ENCODE results near the gene CFAP46. TPM values are rescaled to one million over a fixed set of nuclear protein-coding genes. Genes with fewer than 3 reads are reported as not detected.

The CFAP46 gene
- total and polyA plus RNA-seq, 9 donors: 0.22 to 1.1 (median 0.61) TPM

DNA sequence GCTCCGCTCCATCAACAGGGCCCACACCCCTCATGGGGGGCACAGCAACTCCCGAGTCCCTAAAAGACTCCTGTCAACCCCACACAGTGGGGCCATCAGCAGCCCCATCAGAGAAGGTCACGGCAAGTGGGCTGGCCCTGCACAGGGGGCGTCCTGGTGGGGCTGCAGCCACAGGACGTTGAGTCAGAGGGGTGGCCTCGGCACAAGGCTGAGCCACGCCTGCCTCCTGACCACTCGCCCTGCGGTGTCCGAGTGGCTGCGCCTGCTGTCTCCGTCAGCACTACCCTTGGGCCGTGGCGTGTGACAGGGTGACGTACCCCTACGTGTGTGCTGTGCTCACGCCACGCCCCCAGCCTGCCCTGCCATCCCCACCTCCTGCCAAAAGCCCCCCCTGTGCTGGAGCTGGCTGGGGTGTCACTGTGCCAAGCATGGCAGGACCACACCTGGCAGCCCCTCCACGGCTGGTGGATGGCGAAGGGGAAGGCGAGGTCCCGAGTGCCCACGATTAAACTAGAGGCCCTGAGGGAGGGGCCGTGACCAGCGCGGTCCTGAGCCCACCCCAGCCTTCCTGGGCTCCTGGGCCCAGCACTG is 130.4 kb downstream of the CFAP46 start:
- H3K27me3 ChIP-seq (ENCODE audit: control insufficient read depth, insufficient read depth, low read length): peaks cover 27% of the 10 kb centered on the region
- H3K4me3 ChIP-seq (ENCODE audit: low read length): no peak overlapping the region
- no peak for DNase-seq
- WGBS (ENCODE audit: insufficient coverage): 90% methylated on average over 23 of the region's 26 CpGs
- no peaks in the 10 kb centered on the region for H3K4me1 ChIP-seq (ENCODE audit: control insufficient read depth, insufficient read depth, low read length)
- no peaks in the 10 kb centered on the region for H3K9me3 ChIP-seq (replicated peaks; ENCODE audit: control insufficient read depth, low read depth, low read length)
- no peaks in the 10 kb centered on the region for H3K36me3 ChIP-seq (ENCODE audit: control insufficient read depth, insufficient read depth, low read length)
- no peak overlapping the region for H3K27ac ChIP-seq (ENCODE audit: low read length)

DNA sequence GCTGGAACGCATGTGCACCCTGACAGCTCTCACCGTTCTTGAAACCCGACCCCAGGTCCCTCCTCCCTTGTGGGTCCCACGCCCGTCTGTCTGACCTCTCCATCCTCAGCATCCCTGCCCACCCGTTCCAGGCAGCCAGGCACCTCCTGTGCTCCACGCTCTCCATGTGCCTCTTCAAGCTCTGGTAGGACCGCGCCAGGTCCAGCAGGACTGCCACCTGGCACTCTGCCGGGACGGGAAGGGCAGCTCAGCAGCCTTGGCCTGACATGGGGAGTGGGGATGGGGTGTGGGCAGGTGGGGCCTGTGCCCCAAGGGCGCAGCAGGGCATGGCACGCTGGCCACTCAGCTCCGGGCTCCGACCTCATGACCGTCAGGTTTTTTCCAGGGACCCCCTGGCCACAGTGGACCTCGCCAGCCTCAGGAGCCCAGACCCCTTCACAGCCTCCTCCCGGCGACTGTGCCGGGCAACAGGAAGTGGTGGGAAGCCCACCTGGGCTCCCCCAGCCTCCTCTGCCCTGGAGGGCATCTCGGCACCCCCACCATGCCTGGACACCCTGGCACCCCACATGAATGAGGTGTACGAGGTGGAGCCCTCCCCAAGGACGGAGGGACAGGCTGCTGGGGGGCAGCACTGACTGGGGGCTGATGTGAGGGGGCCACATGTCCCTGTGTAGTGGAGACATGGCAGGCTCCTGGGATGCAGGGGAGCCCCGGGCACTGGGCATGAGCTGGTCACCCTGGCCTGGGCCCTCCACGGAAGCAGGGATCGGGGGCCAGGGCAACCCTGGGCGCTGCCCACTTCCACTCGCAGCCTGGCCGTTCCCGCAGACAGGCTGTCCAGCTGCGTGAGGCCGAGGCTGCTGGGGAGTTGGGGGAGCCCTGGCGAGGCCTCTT is 131.3 kb downstream of the CFAP46 start:
- Histone ChIP-seq H3K27ac (ENCODE audit: low read length) (no peak overlapping the region), H3K9me3 (replicated peaks; ENCODE audit: control insufficient read depth, low read depth, low read length) (no peaks in the 10 kb centered on the region), H3K4me3 (ENCODE audit: low read length) (no peak overlapping the region), H3K36me3 (ENCODE audit: control insufficient read depth, insufficient read depth, low read length) (no peaks in the 10 kb centered on the region), H3K27me3 (ENCODE audit: control insufficient read depth, insufficient read depth, low read length) (peaks cover 32% of the 10 kb centered on the region), H3K4me1 (ENCODE audit: control insufficient read depth, insufficient read depth, low read length) (no peaks in the 10 kb centered on the region)
- 55% methylated on average over 22 of the region's 33 CpGs for WGBS (ENCODE audit: insufficient coverage)
- no peak for DNase-seq

DNA sequence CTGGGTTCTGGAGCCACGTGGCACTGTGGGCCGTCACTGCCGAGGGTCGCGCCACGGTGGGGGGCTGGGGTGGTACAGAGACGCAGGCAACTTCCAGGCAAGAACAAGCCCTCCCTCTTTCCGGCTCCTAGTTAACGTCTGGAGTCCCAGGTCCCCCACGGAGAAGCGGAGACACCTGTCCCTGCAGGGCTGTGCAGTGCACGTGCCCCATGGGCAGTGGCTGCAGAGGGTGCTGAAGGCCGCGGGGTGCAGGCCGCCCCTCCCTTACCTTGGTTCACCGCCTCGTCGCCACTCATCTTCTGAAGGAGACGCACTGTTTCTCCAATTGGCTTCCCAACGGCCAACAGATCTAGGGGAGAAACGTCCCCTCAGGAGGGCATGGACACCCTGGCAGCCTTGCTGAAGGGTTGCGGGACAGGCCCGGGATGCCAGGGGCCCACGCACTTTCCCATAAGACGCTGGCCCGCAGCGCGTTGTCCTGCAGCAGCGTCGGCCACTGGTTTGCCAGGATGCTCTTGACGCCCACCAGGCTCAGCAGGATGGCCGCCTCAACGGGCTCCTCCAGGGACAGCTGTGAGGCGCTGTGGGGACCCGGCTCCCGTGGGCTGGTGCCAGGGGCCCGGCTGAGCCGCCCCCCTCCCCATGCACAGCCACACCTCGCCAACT is 132.1 kb downstream of the CFAP46 start:
- 77% methylated on average over 37 of the region's 39 CpGs for WGBS (ENCODE audit: insufficient coverage)
- Histone ChIP-seq H3K36me3 (ENCODE audit: control insufficient read depth, insufficient read depth, low read length) (no peaks in the 10 kb centered on the region), H3K4me1 (ENCODE audit: control insufficient read depth, insufficient read depth, low read length) (no peaks in the 10 kb centered on the region), H3K9me3 (replicated peaks; ENCODE audit: control insufficient read depth, low read depth, low read length) (no peaks in the 10 kb centered on the region), H3K4me3 (ENCODE audit: low read length) (no peak overlapping the region), H3K27ac (ENCODE audit: low read length) (no peak overlapping the region), H3K27me3 (ENCODE audit: control insufficient read depth, insufficient read depth, low read length) (peaks cover 34% of the 10 kb centered on the region)
- no peak for DNase-seq

DNA sequence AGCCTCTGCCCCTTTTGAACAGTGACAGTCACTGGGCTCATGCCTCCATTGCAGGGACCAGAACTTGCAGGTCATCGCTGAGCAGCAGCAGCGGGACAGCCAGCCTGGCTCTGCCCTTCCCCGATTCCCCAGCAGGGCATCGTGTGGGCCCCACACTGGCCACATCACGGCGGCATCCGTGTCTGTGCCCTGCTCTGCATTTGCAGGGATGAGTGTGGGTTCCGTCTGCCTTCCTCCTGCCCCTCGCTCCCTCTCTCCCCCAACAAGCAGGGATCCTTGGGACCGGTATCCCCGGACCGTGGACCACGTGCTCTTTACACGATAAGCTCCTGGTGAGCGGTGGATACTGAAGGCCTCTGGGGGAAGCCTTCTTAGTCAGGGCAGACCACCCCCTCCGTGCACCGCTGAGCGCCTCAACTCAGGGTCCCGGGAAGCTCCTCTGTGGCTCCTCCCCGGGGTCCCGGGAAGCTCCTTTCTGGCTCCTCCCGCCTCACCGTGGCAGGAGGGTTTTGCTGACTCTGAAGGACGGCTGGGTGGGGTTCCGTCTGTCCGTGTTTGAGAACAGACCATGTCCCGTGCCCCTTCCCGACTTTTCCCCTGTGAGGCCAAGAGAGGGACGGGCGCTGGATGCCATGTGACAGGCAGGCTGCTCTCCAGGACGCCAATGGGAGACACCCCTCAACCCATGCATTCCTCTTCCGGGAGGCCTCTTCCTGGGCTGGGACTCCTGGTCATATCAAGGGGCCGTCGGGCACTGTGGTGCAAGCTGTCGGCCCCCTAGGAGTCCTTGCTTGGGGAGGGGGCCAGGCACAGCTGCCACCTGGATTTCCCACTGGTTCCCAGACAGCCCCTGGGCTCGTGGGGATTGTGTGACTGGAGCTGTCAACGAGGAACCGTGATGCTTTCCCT is 132.9 kb downstream of the CFAP46 start:
- Histone ChIP-seq H3K27me3 (ENCODE audit: control insufficient read depth, insufficient read depth, low read length) (peaks cover 34% of the 10 kb centered on the region), H3K9me3 (replicated peaks; ENCODE audit: control insufficient read depth, low read depth, low read length) (no peaks in the 10 kb centered on the region), H3K36me3 (ENCODE audit: control insufficient read depth, insufficient read depth, low read length) (no peaks in the 10 kb centered on the region), H3K4me1 (ENCODE audit: control insufficient read depth, insufficient read depth, low read length) (no peaks in the 10 kb centered on the region), H3K27ac (ENCODE audit: low read length) (no peak overlapping the region), H3K4me3 (ENCODE audit: low read length) (no peak overlapping the region)
- DNase-seq: no peak
- WGBS (ENCODE audit: insufficient coverage): 77% methylated on average over 35 of the region's 38 CpGs

DNA sequence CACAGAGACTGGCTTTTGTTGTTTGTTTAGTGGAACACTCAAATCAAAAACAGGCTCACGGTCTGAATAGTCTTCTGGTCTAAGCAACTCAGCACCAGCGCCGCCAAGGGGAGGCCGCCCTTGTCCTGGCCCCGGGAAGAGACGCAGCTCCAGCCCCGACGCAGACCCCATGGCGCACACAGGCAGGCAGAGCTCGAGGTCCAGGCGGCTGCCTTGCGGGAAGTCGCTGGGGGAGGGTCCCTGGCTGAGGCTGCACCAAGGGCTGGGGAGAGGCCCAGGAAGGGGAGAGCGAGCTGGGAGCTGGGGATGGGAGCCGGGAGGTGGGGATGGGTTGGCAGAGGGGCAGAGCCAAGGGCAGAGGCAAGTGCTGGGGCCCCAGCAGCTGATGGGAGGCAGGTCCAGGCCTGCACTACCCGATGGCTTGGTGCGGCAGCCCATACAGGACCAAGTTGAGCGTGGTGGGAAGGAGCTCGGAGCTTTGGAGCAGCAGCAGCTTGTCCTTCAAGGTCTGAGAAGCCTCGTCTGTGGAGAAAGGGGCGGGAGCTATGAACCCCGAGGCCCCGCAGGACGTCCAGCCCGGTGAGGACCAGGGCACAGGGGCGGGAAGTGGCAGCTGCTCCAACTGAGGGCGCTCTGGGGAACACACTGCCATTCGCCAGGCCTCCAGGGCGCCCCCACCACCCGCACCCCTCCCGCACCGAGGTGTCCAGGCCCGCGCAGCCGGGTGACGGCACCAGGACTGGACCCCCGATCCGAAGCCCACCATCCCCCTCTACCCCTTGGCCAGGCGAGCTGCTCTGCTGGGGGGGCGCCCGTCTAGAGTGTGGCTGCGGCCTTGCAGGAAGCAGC is 133.8 kb downstream of the CFAP46 start:
- DNase-seq: no peak
- no peak overlapping the region for H3K27ac ChIP-seq (ENCODE audit: low read length)
- 44% methylated on average over 42 of the region's 42 CpGs for WGBS (ENCODE audit: insufficient coverage)
- peaks cover 38% of the 10 kb centered on the region for H3K27me3 ChIP-seq (ENCODE audit: control insufficient read depth, insufficient read depth, low read length)
- H3K4me1 ChIP-seq (ENCODE audit: control insufficient read depth, insufficient read depth, low read length): no peaks in the 10 kb centered on the region
- no peaks in the 10 kb centered on the region for H3K36me3 ChIP-seq (ENCODE audit: control insufficient read depth, insufficient read depth, low read length)
- H3K9me3 ChIP-seq (replicated peaks; ENCODE audit: control insufficient read depth, low read depth, low read length): no peaks in the 10 kb centered on the region
- H3K4me3 ChIP-seq (ENCODE audit: low read length): no peak overlapping the region

DNA sequence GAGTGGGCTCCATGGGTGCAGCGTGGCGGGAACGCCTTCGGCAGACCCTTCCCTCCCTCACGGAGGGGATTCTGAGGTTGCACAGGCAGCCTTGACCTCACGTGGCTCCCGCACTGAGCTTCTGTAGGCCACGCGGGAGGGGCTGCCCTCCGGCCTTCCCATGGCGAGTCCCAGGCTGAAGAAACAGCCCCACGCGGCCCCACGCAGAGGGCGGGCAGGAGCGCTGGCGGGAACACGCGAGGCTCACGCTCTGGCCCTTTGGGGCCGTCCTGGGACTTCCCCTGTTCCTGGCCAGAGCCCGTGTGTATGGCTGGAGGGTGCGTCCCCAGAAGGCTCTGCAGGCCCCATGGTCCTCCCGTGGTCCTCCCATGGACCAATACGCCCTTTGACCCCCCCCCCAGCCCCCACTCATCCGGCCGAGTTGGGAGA is 134.7 kb downstream of the CFAP46 start:
- H3K4me1 ChIP-seq (ENCODE audit: control insufficient read depth, insufficient read depth, low read length): no peaks in the 10 kb centered on the region
- H3K27me3 ChIP-seq (ENCODE audit: control insufficient read depth, insufficient read depth, low read length): peaks cover 40% of the 10 kb centered on the region
- no peak overlapping the region for H3K27ac ChIP-seq (ENCODE audit: low read length)
- DNase-seq: no peak
- H3K9me3 ChIP-seq (replicated peaks; ENCODE audit: control insufficient read depth, low read depth, low read length): no peaks in the 10 kb centered on the region
- H3K4me3 ChIP-seq (ENCODE audit: low read length): no peak overlapping the region
- H3K36me3 ChIP-seq (ENCODE audit: control insufficient read depth, insufficient read depth, low read length): no peaks in the 10 kb centered on the region
- WGBS (ENCODE audit: insufficient coverage): 87% methylated on average over 16 of the region's 27 CpGs

DNA sequence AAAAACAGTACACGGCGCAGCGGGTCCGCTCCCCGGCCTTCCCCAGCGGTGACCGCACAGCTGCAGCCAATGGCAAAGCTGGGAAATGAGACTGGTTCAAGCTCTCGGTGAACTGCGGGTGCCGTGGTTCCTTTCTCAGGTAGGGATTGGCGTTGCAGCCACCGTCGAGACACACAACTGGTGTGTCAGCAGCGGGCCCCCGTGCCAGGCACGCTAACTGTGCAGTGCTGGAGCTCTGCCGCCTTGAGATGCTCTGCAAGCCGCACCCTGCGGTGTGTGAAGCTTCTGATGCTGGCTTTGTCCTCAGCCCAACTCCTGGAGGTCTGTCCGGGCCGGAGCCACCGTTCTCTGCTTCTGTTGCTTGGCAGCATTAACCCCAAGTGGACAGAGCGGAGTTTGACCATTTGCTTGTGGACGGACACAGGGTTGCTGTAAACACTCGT is 135.8 kb downstream of the CFAP46 start:
- peaks cover 40% of the 10 kb centered on the region for H3K27me3 ChIP-seq (ENCODE audit: control insufficient read depth, insufficient read depth, low read length)
- H3K27ac ChIP-seq (ENCODE audit: low read length): no peak overlapping the region
- DNase-seq: no peak
- no peaks in the 10 kb centered on the region for H3K36me3 ChIP-seq (ENCODE audit: control insufficient read depth, insufficient read depth, low read length)
- no peaks in the 10 kb centered on the region for H3K4me1 ChIP-seq (ENCODE audit: control insufficient read depth, insufficient read depth, low read length)
- peaks cover 6% of the 10 kb centered on the region for H3K9me3 ChIP-seq (replicated peaks; ENCODE audit: control insufficient read depth, low read depth, low read length)
- H3K4me3 ChIP-seq (ENCODE audit: low read length): no peak overlapping the region
- WGBS (ENCODE audit: insufficient coverage): 75% methylated on average over 25 of the region's 25 CpGs

DNA sequence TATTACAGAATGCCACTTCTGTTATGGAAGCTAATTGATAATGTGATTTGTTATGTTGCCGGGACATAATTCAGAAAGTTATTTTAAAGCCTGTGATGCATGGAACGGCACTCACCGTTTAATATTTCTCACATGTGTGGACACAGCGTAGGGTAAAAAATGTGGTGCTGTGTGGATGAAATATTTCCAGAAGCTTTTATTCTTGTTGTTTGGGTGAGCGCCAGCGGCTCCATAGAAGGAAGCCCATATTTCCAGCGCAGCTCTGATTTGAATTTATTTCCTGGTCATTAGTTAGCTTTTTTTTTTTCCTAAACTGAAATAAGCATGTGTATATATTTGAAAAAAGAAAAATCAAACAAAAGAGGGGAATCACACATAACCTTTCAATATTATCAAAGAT is 136.3 kb downstream of the CFAP46 start:
- 40% methylated on average over 1 of the region's 7 CpGs for WGBS (ENCODE audit: insufficient coverage)
- Histone ChIP-seq H3K36me3 (ENCODE audit: control insufficient read depth, insufficient read depth, low read length) (no peaks in the 10 kb centered on the region), H3K27ac (ENCODE audit: low read length) (no peak overlapping the region), H3K4me3 (ENCODE audit: low read length) (no peak overlapping the region), H3K27me3 (ENCODE audit: control insufficient read depth, insufficient read depth, low read length) (peaks cover 40% of the 10 kb centered on the region), H3K9me3 (replicated peaks; ENCODE audit: control insufficient read depth, low read depth, low read length) (peaks cover 6% of the 10 kb centered on the region), H3K4me1 (ENCODE audit: control insufficient read depth, insufficient read depth, low read length) (no peaks in the 10 kb centered on the region)
- DNase-seq: peak; percentile 53

DNA sequence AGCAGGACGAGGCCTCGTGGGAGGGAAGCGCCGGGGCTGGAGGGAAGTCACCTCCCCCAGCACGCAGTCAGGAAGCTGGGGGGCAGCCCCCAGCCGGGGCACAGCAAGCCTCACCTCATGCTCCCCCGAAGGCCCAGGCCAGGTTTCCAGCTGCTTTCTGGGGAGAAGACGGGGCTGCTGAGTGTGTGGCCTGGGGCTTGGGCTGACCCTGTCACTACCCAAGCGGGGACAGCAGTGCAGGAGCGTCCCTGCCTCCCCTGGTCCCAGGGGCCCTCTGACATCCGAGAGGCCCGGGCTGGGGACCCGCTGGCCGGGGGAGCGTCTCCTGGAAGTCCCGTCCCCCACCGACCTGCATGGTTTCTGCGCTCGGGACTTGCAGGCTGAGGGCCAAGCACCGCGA is 136.8 kb downstream of the CFAP46 start:
- H3K27me3 ChIP-seq (ENCODE audit: control insufficient read depth, insufficient read depth, low read length): peaks cover 40% of the 10 kb centered on the region
- peaks cover 6% of the 10 kb centered on the region for H3K9me3 ChIP-seq (replicated peaks; ENCODE audit: control insufficient read depth, low read depth, low read length)
- no peak overlapping the region for H3K27ac ChIP-seq (ENCODE audit: low read length)
- no peak for DNase-seq
- H3K36me3 ChIP-seq (ENCODE audit: control insufficient read depth, insufficient read depth, low read length): no peaks in the 10 kb centered on the region
- no peaks in the 10 kb centered on the region for H3K4me1 ChIP-seq (ENCODE audit: control insufficient read depth, insufficient read depth, low read length)
- 19% methylated on average over 12 of the region's 21 CpGs for WGBS (ENCODE audit: insufficient coverage)
- H3K4me3 ChIP-seq (ENCODE audit: low read length): no peak overlapping the region

All from muscle of leg (tissue), 11 donors.